MV-4-11 (cell line): ENCODE results near the gene DYNC1H1.

Experiments
- DNase-seq: peaks from one replicate; lab custom pipeline; 2025; lab: John Stamatoyannopoulos, UW

Gene DYNC1H1

DNA sequence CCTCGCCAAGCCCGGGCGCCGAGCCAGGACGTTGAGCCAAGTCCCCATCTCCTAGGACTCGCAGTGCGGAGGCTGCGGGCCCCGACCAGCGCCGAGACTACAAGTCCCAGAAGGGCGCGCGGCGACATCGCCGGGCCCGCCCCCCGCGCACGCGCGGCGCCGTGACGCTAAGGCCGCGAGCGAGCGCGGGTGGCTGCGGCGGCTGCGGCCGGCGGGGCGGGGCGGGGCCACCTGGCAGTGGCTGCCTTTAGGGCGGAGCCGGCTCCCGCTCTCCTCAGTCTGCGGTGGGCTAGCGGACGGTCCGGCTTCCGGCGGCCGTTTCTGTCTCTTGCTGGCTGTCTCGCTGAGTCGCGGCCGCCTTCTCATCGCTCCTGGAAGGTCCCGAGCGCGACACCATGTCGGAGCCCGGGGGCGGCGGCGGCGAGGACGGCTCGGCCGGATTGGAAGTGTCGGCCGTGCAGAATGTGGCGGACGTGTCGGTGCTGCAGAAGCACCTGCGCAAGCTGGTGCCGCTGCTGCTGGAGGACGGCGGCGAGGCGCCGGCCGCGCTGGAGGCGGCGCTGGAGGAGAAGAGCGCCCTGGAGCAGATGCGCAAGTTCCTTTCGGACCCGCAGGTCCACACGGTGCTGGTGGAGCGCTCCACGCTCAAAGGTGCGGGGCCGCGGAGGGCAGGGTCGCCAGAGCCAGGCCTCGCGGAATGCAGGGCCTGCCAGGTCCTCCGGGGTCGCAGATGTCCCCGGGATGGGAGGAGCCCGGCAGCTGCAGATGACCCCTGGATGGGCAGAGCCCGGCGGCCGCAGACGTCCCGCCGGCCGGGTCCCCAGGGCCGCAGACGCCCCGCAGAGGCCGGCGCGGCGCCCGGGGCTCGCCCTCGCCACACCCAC, at the start of gene DYNC1H1:
DYNC1H1 (plus strand) TSS at position 277 of the 884 bp plus-strand sequence; CDS start at position 396, 119 bp downstream.
- DNase-seq = peak; percentile 84

DNA sequence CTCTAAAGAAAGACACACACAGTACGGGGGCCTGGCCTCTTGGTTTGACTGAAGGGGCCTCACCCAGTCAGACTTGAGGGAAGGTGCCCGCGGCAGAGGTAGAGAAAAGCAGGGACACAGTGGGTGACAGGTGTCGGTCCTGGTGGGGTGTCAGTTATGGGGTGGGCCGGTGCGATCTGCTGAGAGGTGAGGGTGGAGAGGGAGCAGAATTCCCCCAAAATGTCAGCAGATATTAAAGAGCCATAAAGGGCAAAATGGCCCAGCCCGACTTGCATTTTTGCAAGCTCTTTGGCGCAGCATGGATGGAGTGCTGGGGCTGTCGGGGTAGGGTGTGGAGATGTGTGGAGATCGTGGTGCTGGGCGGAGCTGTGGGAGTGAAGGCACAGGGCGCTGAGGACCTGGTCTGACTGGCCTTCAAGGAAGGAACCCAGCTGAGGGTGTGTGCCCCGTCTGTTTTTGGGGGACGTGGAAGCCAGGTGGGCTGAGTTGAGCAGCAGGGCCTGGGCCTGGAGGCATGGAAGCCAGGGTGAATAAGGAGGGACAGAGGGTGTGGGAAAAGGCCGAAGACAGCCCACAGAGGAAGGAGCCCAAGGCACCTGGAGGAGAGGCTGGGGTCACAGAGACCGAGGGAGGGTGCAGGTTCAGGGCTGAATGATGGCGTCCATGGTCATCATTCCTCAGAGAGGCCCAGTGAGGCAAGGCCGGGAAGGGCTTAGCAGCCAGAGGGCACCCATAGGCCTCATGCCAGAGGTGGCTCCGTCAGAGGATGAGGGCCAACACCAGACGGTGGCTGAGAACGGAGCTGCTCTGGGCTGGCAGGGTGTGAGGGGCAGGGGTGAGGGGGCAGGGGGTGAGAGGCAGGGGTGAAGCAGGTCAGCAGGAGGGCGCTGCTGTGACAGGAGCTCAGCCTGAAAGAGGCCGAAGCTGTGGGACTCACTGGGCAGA, 48.2 kb upstream of the DYNC1H1 start:
- DNase-seq = no peak

DNA sequence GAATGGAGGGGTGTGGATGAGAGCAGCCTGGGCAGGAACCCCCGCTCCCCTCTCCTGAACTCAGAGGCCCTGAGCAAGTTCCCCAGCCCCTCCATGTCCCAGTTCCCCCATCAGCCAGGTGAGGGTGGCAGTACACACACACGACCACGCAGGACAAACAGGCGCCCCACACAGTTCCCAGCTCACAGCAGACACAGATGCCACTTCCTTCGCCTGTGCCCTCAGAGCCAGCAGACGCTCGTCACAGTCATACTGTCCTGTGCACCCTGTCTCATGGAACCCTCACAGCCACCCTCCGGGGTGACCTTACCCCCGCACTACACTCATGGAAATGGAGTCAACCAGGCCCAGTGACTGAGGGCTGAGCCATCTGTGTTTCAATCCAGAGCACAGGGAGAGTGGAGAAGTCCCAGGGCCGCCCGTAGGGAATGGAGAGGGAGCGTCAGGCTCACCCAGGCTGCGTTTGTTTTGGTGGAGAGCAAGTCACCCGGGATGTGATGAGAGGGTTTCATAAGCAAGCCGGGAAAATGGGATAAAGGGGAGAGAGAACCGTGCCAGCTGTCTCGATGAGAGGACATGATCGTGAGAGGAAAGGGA, 47.5 kb upstream of the DYNC1H1 start:
- DNase-seq = no peak

DNA sequence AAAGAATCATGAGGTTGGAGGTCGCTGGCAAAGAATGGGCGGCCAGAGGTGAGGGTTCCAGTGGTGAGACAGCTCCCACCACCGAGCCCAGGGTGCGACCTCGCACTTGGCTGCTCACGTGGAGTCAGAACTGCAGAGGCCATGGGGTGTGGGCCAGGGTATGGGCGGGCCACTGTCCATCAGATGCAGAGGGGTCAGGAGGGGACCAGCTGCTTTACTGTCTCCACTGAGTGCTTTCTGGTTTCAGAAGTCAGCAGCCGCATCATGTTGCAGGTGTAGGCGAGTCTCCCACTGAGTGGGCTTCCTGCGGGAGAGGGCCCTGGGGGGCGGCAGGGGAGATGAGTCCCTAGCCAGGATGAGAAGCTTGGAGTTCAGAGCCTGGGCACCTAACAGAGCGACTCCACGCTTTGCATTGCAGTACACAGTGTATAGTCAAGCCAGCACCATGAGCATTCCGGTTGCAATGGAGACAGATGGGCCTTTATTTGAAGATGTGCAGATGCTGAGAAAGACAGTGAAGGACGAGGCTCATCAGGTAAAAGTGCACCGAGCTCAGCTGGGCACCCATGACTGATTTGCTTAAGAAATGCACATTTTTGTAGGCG, 46.9 kb upstream of the DYNC1H1 start:
- DNase-seq = no peak

DNA sequence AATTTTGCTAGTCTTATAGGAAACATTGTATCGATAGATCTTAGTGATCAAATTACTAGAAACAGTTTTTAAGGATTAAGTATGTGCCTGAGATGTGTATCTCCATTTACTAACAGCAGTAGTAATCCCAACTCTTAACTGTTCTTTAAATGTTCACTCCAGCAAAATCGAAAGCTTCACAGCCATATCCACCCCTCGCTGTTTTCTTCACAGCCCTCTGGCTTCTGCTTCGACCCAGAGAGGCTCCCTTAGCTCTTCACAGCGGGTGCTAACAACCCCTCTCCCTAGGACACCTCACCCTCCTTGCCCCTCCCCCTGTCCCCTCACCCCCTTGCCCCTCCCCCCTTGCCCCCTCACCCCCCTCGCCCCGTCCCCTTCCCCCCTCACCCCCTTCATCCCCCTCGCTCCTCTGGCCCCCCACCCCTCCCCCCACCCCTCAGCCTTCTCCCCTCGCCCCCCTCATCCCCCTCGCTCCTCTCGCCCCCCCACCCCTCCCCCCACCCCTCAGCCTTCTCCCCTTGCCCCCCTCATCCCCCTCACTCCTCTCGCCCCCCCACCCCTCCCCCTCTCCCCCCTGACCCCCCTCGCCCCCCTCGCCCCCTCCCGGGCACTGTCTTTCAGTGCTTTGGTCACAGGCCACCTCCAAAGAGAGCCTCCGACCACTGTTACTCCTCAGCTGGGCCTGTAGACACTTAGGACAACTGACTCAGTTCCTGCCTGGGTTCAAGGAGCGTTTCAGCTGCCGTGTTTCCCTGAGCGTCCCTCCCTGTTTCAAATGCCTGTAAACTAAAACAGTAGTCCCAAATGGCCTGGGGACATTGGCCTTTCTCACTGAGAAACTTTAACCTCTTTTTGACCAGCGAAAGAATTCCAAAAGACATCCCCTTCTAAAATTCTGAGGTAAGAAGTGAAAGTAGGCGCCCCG, 46.0 kb upstream of the DYNC1H1 start:
- DNase-seq = no peak

DNA sequence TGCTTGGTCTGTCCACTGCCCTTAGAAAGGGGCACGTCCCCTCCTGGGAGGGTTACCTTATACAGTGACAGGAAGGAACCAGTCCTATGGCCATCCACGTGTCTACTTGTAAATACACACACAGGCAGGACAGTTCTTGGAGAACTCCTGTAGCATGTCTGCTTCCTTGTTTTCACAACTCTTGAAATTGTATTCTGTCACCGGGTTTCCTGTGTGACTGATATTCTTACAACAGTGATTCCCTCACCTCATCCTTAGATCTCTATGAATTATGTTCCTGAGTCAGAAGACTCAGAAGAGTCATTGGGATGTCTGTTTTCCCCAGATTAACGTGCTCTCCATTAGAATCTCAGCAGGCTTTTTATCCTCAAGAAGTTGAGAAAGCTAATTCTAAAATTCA, 44.1 kb upstream of the DYNC1H1 start:
- DNase-seq = no peak

DNA sequence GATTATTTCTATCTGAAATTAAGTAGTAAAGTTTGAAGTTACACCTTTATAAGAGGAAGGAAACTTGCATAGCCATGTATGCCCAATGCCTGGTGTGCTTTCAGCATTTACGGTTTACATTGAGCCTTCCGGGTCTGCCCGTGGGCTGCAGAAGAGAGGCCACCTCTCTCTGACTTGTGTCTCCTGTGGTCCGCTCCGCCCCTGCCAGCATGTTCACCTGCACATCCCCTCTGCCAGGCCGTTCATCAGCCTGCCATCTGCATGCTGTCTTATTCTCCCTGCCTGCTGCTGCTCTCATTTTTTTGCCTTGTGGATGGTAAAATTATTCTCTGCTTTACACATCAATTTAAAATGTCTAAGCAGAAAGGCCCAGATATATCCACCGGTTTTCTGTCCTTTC, 41.5 kb upstream of the DYNC1H1 start:
- no peak for DNase-seq

DNA sequence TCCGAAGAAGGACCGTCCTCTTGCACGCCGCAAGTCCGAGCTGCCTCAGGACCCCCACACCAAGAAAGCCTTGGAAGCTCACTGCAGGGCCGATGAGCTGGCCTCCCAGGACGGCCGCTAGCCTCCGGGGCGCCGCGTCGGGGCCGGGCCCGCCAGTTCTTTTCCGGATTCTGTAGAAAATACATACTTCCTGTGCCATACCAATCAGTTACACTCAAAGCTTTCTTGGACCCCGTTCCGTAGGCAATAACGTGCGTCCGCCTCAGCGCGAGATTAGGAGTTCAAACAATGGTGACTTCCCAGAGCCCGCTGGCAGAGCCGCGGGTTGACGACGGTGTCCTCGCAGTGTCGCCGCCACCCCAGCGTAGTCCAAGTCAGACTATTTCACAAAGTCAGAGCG, 39.2 kb upstream of the DYNC1H1 start:
- DNase-seq = no peak

DNA sequence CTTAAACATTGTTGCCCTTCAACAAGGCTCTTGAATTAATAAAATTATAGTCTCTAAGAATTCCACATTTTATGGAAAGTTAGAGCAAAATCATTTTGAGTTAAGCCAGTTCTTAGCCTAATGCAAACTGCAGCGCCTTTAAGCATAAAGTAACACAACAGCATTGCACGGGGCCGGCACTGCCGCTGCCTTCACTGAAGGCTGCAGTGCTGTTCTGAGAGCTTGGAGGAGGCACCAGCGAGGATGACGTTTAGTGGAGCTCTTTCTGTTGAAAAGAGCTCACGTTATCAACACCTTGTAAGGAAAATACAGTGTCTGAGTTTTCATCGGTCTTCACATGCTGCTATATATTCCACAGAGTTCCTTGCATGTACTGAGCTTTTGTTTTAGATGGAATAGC, 38.3 kb upstream of the DYNC1H1 start:
- no peak for DNase-seq

DNA sequence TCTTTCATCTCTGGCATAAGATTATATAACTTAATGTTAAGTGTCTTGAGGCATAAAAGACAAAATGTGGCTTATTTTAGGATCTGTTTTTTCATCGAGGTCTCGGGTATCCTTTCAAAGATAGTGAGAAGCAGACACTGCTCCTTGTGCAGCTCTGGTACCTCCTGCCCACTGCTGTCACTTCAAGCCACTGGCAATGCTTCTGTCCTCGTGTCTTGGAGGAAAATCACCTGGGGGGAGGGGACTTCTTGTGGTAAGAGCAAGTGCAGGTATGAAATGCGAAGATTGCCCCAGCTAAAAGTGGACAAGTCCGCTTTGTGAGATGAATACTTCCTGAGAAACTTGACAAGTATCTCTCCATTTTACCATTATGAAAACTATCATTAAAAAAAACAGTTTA, 37.8 kb upstream of the DYNC1H1 start:
- no peak for DNase-seq

DNA sequence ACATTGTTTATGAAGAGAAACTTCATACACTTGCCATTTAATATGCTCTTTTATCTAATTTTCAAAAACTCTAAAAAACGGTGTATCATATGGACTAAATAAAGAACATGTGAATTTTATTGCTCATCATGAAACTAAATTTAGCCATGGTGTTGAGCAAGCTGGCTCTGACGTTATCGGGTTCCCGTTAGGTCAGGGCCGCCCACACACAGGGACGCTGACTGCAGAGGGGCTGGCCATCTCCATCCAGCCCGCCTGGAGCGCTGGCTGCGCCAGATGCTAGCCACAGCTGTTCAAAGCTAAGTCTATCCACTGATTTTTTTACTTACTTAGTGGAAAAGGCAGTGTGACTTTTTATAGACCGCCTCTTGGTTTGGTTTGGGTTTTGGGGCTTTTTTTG, 36.5 kb upstream of the DYNC1H1 start:
- DNase-seq = peak; percentile 88

DNA sequence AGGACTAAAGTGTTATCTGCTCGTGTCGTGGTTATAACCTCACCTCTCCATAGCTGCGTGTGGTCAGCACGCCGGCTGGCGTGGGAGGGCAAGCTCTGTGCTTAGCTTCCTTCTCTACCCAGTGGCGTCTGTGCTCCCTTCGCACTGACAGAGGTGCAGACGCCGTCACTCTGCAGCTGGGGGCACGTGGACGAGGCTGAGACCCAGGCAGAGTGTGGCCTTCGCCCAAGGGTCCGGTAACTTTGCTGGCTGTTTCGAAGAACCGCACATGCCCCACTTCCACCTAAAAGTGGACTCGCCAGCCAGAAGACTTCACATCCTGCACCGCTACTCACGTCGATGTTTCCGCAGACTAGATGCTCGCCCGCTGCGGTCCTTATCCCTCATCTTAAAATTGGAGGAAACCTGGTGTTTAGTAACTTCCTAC, 35.9 kb upstream of the DYNC1H1 start:
- no peak for DNase-seq

DNA sequence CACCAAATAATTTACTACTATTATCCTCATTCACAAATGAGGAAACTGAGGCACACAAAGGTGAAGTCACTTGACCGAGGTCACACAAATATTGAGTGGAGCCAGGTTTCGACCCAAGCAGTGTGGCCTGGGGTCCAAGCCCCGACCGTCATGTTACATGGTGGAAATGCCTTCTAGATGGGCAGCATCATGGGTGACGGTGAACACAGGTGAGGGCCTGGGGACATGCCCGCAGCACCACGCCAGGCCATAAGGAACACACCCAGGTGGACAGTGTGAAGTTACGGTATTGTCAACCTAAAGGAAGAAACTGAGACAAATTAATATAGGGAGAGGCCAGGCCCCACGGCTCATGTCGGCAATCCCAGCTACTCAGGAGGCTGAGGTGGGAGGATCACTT, 35.3 kb upstream of the DYNC1H1 start:
- no peak for DNase-seq

DNA sequence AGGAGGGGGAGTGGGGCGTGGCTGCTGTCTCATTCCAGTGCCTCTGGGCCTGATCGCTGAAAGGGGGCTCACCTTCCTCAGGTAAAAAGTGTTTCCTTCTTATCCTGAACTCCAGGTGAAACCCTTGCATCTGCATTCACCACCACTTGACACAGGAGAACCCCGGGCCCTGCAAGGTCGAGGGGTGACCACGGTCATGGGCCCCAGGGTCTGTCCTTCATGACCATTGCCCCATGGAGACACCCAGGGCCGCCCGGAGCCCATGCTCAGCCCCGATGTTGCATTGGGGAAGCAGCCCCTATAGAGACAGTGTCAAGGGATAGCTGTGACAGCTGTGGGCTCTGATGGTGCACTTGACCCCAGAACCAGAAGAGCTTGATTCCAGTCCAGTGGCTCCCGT, 34.4 kb upstream of the DYNC1H1 start:
- no peak for DNase-seq

DNA sequence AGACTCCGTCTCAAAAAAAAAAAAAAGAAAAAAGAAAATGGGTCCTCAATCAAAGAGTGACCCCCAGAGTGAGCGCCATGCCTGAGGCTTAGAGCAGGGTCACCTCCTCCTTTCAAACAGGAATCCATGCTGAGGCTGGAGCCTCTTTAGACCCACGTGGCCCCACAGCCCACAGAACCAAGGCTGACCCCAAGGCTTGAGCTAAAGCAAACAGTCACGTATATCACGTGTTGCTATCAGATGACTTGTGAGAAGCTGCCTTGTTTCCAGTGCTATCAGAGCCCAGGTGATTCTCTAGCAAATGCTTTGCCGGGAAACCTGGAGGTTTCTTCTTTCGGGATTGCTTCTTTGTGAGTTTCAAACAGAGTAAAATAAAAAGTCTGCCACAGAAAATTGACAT, 31.7 kb upstream of the DYNC1H1 start:
- DNase-seq = no peak

DNA sequence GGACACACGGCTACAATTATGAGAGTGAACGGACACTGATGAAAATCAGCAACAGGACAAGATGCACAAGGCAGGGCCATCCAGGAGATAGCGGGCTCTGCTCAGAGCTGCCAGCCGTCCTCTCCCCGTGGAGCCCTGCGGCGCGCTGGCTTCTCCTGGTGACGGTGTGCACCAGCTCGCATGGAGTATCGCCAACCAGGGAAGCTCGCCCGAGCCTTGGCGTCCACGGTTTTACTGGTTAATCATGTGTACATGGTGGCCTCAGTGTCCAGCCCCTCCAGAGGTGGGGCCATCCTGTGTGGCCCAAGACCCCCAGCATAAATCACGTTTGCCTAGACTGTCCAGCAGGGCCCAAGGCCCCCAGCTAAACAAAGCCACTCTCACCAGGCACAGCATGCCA, 31.2 kb upstream of the DYNC1H1 start:
- no peak for DNase-seq

DNA sequence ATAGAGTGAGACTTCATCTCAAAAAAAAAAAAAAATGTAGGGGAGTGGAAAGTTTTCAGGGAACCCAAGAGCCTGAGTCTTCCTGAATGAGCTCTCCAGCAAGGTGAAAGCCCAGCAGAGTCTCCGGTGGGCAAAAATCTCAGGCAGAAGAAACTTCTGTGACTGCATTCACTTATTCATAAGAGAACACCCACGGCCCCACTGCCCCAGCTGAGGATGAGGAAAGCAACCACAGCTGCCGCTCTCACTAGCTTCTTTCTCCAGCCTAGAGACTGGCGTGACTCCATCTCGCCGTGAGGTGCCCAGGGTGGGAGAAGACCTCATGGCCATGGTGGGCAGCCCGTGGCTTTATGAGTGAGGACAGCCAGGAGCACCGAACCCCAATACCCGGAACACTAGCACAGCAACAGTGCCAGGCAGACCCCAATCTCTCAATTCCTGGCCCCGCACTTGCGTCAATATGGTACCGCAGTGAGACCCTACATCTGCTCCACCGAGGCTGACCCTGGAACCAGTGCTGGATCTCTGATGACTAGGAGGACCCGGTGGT, 29.7 kb upstream of the DYNC1H1 start:
- DNase-seq = no peak

DNA sequence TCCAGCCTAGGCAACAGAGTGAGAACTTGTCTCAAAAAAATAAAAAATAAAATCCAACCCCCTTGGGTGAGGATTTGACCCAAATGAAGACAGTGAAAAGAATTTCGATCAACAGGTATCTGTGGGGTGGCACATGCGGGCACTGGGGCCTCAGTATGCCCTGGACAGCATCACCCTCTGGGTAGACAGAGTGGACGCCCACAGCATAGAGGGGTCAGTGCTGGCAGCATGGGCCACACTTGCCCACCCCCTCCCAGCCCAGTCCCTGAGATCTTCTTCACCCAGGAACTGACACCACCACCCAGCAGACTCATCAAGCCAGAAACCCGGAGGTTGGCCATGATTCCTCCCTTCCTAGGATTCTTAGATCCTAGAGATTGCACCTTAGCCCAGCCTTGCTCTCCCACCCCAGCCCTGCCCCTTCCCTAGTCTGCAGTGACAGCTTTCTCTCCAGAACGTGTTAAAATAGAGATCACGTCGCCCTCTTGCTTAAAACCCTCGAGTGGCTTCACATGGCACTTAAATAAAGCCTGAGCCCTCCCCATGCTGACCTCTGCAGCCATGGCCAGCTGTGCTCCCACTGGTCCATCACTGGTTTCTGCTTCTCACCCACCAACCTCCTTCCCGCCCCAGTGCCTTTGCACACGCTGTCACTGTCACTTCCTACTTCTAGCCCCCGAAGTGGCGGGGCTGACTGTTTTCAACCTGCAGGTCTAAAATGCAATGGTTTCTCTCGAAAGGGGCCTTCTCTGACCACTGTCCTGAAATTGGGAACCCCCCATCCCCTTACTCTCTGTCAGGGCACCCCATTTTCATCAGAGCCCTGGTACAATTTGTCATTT, 26.2 kb upstream of the DYNC1H1 start:
- no peak for DNase-seq

DNA sequence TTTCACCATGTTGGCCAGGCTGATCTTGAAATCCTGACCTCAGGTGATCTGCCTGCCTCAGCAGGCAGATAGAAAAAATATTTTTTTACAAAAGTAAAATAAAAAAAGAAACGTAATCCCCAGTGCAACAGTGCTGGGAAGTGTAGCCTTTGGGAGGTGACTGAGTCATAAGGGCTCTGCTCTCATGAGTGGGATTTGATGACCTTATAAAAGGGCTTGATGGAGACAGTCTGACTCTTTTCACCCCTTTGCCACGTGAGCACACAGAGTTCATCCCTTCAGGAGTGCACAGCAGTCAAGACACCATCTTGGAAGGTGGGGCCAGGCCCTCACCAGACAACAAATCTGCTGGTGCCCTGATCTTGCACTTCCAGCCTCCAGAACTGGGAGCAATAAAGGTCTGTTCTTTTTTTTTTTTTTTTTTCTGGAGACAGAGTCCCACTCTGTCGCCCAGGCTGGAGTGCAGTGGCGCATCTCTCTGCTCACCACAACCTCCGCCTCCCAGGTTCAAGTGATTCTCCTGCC, 24.7 kb upstream of the DYNC1H1 start:
- no peak for DNase-seq
